ENCODE results near the gene TOLLIP.
"Not testable (repeated sequence)": the region's sequence is repeated elsewhere in the genome, so short reads cannot be mapped to it uniquely, and the experiment has no call there.

The TOLLIP gene

DNA sequence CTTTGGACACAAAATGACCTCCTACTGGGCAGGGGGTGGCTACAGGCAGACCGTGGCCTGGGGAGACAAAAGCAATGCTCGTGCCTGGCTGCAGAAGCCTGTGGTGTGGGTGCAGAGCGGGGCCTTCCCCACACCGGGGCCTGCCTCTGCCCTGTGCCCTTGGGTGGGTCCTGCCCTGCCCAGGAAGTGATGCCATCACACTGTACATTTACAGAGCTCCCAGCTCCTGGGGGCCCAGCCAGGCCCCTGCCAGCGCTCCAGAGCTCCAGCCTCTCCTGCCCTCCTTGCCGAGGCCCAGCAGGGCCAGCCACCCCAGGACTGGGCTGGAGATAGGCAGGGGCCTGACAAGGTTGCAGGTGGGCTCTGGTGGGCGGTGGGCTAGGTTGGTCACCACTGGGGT is 46.4 kb downstream of the TOLLIP start:
- no peak for DNase-seq (ENCODE audit: low spot score)

DNA sequence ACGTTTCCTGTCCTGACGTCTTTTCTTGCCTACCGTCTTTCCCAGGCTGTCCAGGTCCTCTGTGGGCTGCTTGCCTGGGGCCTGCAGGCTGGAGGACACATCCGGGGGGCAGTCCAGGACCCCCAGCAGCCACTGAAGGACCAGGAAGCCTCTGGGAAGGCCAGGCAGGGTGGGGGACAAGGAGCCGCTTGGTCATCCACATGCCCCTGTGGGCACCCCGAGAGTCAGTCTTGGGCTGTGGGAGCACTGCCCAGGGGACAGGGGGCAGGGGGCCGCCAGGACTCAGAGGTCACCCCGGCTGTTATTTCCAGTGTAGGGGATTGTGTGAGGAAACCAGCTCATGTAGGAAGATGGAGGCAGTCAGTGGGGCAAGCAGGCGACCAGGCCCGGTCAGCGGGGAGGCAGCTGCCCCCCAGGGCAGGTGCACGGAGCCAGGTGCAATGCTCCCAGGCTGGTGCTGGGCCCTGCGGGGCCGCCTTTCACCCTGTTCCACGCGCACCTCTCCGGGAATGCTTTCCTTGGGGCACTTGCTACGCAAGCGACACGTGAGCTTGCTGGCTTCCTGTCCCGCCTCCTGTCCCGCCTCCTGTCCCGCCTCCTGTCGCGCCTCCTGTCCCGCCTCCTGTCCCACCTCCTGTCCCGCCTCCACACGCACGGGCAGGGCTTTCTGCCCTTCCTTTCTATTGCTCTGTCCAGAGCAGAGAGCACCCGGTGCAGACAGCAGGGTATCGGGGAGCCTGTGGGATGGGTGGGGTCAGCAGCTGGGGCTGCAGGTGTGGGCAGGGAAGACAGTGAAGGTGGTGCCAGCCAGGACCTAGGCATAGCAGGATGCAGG is 47.0 kb downstream of the TOLLIP start:
- peak; percentile 94 for DNase-seq (ENCODE audit: low spot score)

DNA sequence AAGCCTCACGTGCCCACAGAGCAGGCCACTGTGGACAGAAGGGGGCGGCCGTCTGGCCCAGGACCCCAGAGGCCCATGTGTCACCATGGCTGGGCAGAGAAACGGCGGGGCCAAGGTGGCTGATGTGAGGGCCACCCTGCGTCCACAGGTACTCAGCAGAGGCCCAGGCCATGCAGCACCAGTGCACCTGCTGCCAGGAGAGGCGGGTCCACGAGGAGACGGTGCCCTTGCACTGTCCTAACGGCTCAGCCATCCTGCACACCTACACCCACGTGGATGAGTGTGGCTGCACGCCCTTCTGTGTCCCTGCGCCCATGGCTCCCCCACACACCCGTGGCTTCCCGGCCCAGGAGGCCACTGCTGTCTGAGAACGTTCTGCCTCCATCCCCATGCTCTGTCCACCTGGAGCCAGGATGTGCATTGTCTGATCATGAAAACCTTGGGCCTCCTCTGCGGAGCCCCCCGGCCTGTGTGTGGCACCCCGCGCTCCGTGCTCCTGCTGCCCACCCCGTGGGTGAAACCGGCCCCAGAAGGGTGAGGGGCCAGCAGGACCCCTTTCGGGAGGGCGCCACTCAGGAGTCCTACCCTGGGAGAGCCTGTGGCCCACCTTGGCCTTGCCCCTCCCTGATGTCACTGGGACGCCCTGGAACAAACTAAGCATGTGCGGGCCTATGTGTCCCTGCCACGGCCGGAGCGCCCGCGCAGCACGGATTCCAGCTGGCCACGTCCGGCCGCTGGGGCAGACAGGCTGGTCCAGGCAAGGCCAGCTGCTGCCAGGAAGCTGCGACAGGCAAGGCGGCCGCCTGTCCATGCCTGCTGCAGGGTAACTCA is 48.0 kb downstream of the TOLLIP start:
- no peak for DNase-seq (ENCODE audit: low spot score)

DNA sequence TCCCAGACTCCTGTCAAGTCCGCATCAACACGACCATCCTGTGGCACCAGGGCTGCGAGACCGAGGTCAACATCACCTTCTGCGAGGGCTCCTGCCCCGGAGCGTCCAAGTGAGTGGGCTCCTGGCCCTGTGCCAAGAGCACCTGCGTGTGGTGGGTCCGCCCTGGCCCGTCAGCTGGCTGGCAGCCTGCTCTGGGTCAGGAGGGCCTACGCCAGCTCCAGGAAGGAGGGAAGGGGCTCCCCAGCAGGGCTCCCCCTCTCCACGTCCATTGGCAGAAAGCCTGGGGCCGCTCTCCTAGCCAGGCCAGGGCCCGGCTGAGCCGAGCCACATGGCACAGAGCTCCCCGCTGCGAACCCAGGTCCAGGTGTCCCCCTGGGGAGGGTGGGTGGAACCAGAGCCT is 48.8 kb downstream of the TOLLIP start:
- no peak for DNase-seq (ENCODE audit: low spot score)

DNA sequence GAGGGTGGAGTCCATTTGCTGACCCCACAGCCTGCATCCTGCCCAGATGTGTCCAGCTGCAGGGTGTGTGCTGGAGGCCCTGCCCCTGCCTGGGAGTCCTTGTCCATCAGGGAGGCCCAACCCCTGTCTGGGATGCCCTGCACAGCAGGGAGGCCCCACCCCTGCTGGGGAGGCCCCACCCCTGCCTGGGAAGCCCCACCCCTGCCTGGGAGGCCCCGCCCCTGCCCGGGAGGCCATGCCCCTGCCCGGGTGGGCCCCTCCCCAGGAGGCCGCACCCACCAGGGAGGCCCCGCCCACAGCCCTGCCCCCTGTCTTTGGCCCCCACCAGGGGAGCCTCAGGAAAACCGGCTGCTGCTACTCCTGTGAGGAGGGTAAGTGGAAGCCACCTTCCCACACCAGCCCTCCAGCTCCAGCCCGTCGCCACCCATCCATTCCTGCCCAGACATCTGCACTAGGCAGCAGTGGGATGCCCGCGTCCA is 49.4 kb downstream of the TOLLIP start:
- peak; percentile 53 for DNase-seq (ENCODE audit: low spot score)

DNA sequence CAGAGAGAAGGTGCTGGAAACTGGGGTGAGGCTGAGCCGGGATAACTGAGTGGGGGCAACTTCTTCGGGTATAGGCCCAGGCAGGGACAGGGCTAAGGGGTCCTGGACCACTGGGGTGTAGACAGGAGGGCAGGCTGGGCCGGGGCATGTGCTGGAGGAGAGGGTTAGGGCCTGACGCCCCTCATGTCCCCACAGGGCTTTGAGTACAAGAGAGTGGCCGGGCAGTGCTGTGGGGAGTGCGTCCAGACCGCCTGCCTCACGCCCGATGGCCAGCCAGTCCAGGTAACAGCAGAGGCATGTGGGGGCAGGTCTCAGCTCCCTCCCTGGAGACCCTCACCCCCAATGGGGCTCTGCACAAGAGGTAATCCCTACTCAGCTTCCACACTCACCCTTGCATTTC is 49.9 kb downstream of the TOLLIP start:
- no peak for DNase-seq (ENCODE audit: low spot score)

DNA sequence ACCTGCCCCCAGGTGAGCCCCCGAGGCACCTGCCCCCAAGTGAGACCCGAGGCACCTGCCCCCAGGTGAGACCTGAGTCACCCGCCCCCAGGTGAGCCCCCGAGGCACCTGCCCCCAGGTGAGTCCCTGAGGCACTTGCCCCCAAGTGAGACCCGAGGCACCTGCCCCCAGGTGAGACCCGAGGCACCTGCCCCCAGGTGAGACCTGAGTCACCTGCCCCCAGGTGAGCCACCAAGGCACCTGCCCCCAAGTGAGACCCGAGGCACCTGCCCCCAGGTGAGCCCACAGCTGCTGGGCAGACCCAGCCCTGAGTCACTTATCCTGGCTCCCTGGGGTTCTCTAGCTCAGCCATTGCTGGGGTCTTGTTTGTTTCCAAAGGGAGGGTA is 50.4 kb downstream of the TOLLIP start:
- DNase-seq (ENCODE audit: low spot score) = no peak

DNA sequence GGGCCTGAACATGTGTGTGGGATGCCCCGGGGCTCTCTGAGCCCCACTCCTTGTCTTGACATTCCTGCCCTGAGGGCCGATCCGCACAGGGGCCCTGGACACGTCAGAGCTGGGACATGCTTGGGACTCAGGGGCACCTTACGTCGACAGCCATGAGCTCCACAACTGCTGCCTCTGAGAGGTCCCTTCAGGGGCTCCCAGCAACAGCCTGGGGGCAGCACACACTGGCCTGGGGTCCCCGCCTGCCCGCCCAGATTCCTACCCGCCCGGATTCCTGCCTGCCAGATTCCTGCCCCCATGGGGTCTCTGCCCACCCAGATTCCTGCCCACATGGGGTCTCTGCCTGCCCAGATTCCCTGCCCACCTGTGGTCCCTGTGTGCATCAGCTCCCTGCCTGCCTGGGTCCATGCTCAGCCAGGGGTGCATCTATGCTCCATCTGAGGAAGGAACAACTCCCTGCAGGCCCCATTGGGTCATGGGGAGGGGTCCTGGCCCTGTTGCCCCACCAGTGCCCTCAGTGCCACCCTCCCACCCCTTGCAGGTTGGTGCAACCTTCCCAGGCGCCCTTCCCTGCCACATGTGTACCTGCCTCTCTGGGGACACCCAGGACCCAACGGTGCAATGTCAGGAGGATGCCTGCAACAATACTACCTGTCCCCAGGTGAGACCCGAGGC is 50.9 kb downstream of the TOLLIP start:
- DNase-seq (ENCODE audit: low spot score) = no peak

DNA sequence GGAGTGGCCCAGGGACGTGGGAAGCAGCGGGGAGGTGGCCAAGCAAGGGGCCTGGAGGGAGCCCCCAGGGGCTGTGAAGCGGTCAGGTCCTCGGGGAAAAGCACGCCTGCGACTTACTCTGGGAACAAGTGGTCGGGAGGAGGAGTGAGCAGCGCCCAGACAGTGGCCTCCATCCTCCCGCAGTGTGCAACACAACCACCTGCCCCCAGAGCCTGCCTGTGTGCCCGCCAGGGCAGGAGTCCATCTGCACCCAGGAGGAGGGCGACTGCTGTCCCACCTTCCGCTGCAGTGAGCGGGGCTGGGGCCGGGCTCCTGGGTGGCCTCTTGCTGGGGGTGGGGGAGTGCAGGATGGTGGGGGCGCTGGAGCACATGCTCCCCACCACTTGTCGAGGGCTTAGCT is 51.5 kb downstream of the TOLLIP start:
- no peak for DNase-seq (ENCODE audit: low spot score)

DNA sequence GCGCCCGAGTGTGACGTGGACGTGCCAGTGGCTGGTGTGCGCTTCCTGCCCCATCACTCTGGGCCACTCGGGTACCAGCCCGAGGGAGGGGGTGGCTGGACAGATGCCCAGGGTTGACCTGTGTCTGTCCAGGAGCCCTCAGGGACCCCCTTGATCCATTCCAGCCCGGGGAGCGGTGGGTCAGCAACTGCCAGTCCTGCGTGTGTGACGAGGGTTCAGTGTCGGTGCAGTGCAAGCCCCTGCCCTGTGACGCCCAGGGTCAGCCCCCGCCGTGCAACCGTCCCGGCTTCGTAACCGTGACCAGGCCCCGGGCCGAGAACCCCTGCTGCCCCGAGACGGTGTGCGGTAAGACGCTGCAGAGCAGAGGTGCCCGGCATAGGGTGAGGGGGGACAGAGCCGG is 52.1 kb downstream of the TOLLIP start:
- DNase-seq (ENCODE audit: low spot score) = no peak

DNA sequence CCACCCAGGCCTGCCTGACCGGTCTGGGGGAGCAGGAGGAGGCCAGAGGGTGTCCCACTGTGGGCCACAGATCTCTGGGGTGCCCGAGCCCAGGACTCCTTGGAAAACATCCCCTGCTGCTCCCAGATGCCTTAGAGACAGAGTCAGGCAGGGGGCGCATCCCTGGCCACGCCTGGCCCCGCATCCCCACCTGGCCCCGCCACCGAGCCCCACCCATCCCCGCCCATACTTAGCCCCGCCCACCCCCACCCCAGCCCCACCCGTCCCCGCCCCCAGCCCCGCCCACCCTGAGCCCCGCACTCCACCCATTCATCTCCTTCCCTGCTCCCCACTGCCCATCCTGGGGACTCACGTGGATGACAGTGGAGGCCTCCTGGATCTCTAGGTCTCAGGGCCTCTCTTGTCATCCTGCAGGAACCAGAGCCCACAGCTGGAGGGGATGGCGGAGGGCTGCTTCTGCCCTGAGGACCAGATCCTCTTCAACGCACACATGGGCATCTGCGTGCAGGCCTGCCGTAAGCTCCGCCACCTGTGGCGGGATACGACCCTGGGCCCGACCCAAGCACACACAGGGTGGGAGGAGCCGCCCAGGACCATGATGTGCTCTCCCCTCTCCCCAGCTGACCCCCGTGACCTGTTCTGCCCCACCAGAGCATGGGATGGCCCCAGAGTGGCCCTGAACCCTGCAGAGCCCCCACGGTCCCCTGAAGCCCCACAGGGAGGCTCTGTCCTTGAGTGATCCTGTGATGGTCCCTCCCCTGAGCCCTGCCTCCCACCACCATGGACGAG is 53.0 kb downstream of the TOLLIP start:
- no peak for DNase-seq (ENCODE audit: low spot score)

DNA sequence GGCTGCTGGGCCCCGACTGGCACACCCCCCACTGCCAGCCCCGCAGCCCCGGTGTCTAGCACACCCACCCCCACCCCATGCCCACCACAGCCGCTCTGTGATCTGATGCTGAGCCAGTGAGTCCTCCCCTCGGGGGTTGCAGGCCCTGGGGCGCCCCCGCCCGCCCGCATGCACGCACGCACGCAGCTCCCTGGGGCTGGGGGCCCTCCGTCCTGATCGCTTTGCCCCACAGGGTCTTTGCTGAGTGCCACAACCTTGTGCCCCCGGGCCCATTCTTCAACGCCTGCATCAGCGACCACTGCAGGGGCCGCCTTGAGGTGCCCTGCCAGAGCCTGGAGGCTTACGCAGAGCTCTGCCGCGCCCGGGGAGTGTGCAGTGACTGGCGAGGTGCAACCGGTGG is 54.3 kb downstream of the TOLLIP start:
- no peak for DNase-seq (ENCODE audit: low spot score)

DNA sequence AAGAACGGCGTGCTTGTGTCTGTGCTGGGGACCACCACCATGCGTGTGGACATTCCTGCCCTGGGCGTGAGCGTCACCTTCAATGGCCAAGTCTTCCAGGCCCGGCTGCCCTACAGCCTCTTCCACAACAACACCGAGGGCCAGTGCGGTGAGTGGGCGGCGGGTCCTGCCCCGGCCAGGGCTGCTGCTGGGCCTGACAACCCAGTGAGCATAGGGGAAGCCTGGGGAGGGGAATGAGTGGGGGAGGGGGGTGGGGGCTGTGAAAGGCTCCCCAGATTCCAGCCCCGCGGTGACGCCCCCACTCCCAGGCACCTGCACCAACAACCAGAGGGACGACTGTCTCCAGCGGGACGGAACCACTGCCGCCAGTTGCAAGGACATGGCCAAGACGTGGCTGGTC is 54.7 kb downstream of the TOLLIP start:
- no peak for DNase-seq (ENCODE audit: low spot score)

DNA sequence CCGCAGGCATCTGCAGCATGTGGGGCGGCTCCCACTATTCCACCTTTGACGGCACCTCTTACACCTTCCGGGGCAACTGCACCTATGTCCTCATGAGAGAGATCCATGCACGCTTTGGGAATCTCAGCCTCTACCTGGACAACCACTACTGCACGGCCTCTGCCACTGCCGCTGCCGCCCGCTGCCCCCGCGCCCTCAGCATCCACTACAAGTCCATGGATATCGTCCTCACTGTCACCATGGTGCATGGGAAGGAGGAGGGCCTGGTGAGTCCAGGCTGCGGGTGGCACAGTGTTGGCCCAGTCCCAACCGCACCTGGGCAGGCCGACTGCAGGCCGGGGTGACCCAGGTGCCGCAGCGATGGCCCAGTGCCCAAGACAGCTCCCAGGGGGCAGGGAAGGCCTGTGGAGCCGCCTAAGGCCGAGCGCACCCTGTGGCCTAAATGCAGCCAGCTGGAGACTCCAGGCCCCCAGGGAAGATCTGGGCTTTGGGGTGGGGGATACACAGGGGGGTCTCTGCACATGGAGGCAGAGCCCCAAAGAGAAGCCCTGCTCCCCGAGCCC is 55.3 kb downstream of the TOLLIP start:
- DNase-seq (ENCODE audit: low spot score) = no peak

DNA sequence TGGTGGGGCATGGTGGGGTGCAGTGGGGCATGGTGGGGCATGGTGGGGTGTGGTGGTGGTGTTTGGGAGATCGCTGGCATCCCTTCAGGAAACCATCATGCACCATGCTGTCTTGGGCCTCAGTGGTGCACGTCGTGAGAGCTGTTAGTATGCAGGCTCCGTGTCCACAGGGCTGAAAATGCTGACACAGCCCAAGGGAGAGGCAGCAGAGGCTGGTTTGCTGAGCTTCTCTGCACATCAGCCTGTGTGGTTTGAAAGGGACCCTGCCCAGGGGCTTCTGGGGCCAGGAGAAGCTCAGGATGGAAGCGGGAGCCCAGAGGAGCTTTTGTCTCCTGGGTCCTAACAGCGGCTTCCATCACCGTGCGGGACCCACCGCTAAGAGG is 56.3 kb downstream of the TOLLIP start:
- DNase-seq (ENCODE audit: low spot score) = no peak

DNA sequence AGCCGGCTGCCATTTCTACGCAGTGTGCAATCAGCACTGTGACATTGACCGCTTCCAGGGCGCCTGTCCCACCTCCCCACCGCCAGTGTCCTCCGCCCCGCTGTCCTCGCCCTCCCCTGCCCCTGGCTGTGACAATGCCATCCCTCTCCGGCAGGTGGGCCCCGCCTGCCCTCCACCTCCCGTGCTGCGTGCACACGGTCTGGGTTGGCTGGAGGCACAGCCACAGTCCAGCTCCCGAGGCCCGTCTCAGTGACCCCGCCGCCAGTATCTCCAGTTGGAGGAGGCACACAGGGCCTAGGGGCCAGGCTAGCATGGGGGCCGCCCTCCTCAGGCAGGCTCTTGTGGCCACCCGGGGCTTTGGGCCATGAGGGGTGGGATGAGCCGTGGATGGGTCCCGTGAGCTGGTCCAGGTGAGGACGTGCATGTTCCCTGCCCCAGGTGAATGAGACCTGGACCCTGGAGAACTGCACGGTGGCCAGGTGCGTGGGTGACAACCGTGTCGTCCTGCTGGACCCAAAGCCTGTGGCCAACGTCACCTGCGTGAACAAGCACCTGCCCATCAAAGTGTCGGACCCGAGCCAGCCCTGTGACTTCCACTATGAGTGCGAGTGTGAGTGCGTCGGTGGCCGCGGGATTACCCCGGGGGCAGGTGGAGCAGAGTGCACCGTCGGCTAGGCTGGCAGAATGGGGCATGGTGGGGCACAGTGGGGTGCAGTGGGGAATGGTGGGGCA is 56.9 kb downstream of the TOLLIP start:
- DNase-seq (ENCODE audit: low spot score) = no peak

DNA sequence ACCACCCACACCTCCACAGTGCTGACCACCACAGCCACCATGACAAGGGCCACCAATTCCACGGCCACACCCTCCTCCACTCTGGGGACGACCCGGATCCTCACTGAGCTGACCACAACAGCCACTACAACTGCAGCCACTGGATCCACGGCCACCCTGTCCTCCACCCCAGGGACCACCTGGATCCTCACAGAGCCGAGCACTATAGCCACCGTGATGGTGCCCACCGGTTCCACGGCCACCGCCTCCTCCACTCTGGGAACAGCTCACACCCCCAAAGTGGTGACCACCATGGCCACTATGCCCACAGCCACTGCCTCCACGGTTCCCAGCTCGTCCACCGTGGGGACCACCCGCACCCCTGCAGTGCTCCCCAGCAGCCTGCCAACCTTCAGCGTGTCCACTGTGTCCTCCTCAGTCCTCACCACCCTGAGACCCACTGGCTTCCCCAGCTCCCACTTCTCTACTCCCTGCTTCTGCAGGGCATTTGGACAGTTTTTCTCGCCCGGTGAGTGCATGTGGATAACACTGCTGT is 58.1 kb downstream of the TOLLIP start:
- no peak for DNase-seq (ENCODE audit: low spot score)

DNA sequence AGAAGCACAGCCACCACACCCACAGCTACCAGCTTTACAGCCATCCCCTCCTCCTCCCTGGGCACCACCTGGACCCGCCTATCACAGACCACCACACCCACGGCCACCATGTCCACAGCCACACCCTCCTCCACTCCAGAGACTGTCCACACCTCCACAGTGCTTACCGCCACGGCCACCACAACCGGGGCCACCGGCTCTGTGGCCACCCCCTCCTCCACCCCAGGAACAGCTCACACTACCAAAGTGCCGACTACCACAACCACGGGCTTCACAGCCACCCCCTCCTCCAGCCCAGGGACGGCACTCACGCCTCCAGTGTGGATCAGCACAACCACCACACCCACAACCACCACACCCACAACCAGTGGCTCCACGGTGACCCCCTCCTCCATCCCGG is 59.0 kb downstream of the TOLLIP start:
- not testable (repeated sequence) for DNase-seq (ENCODE audit: low spot score)

DNA sequence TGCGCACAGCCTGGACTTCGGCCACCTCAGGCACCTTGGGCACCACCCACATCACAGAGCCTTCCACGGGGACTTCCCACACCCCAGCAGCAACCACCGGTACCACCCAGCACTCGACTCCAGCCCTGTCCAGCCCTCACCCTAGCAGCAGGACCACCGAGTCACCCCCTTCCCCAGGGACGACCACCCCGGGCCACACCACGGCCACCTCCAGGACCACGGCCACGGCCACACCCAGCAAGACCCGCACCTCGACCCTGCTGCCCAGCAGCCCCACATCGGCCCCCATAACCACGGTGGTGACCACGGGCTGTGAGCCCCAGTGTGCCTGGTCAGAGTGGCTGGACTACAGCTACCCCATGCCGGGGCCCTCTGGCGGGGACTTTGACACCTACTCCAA is 60.5 kb downstream of the TOLLIP start:
- DNase-seq (ENCODE audit: low spot score) = not testable (repeated sequence)

DNA sequence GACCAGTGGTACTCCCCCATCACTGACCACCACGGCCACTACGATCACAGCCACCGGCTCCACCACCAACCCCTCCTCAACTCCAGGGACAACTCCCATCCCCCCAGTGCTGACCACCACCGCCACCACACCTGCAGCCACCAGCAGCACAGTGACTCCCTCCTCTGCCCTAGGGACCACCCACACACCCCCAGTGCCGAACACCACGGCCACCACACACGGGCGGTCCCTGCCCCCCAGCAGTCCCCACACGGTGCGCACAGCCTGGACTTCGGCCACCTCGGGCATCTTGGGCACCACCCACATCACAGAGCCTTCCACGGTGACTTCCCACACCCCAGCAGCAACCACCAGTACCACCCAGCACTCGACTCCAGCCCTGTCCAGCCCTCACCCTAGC is 62.4 kb downstream of the TOLLIP start:
- not testable (repeated sequence) for DNase-seq (ENCODE audit: low spot score)

DNA sequence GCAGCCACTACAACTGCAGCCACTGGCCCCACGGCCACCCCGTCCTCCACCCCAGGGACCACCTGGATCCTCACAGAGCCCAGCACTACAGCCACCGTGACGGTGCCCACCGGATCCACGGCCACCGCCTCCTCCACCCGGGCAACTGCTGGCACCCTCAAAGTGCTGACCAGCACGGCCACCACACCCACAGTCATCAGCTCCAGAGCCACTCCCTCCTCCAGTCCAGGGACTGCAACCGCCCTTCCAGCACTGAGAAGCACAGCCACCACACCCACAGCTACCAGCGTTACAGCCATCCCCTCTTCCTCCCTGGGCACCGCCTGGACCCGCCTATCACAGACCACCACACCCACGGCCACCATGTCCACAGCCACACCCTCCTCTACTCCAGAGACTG is 63.1 kb downstream of the TOLLIP start:
- not testable (repeated sequence) for DNase-seq (ENCODE audit: low spot score)

Data from RKO (cell line).